Karpas-422 (cell line): Measurements from ENCODE around the gene TOMM5. TPM values are rescaled to one million over a fixed set of nuclear protein-coding genes. Genes with fewer than 3 reads are reported as not detected.

Experiments used
- DNase-seq: peaks from one replicate; pipeline ENCODE4 v3.0.0-alpha.2; 2015
- H2AFZ ChIP-seq: fragments of 200-600 bp; sonication (generic); 2 replicates; pipeline ENCODE4 v1.6.1; 2014; ENCODE audit warnings: antibody characterized with exemption, low read length, mixed read lengths
- H3K27ac ChIP-seq: fragments of 200-600 bp; sonication (generic); 2 replicates; pipeline ENCODE4 v1.5.1; 2014; ENCODE audit warnings: mild to moderate bottlenecking, low read length, moderate library complexity
- H3K27me3 ChIP-seq: fragments of 200-600 bp; sonication (generic); 2 replicates; pipeline ENCODE4 v1.6.1; 2014; ENCODE audit warnings: low read length, mixed read lengths
- H3K36me3 ChIP-seq: fragments of 200-600 bp; sonication (generic); 2 replicates; pipeline ENCODE4 v1.6.1; 2014; ENCODE audit warnings: low read length, mixed read lengths; ENCODE audit not compliant: insufficient read depth
- H3K4me1 ChIP-seq: fragments of 200-600 bp; sonication (generic); 2 replicates; pipeline ENCODE4 v1.6.1; 2014; ENCODE audit warnings: mild to moderate bottlenecking, low read length, mixed read lengths
- H3K4me2 ChIP-seq: fragments of 200-600 bp; sonication (generic); 2 replicates; pipeline ENCODE4 v1.6.1; 2014; ENCODE audit warnings: low read length, low read depth, mild to moderate bottlenecking; ENCODE audit not compliant: poor library complexity, severe bottlenecking
- H3K4me3 ChIP-seq: fragments of 200-600 bp; sonication (generic); 2 replicates; pipeline ENCODE4 v1.5.1; 2014; ENCODE audit warnings: mild to moderate bottlenecking, antibody characterized with exemption, low read length, mixed read lengths
- H3K79me2 ChIP-seq: fragments of 200-600 bp; sonication (generic); 2 replicates; pipeline ENCODE4 v1.6.1; 2014; ENCODE audit warnings: mild to moderate bottlenecking, low read length, mixed read lengths
- H3K9ac ChIP-seq: fragments of 200-600 bp; sonication (generic); 2 replicates; pipeline ENCODE4 v1.6.0; 2014; ENCODE audit warnings: low read length
- H3K9me2 ChIP-seq: fragments of 200-600 bp; sonication (generic), shearing (Covaris generic); replicated peaks from 2 replicates; pipeline ENCODE4 v1.6.0; 2014; ENCODE audit warnings: mild to moderate bottlenecking, low read length, moderate library complexity; ENCODE audit not compliant: insufficient read depth
- H3K9me3 ChIP-seq: fragments of 300-700, 200-600 bp; sonication (generic); 2 replicates; pipeline ENCODE4 v1.6.1; 2014; ENCODE audit warnings: low read length, mixed read lengths
- H4K20me1 ChIP-seq: fragments of 200-600 bp; sonication (generic); 2 replicates; pipeline ENCODE4 v1.6.1; 2014; ENCODE audit warnings: mild to moderate bottlenecking, antibody characterized with exemption, low read length, low read depth; ENCODE audit not compliant: insufficient read depth
- total RNA-seq: library from RNA; depleted of rRNA; stranded (reverse); fragments of >200 nt; shearing (Covaris generic); gene quantifications from 2 replicates; pipeline ENCODE4 v1.2.3, GENCODE V29; 2014; ENCODE audit warnings: low replicate concordance

Gene TOMM5
- total RNA-seq, 1 experiment from 2014 or later, result 265 TPM

DNA sequence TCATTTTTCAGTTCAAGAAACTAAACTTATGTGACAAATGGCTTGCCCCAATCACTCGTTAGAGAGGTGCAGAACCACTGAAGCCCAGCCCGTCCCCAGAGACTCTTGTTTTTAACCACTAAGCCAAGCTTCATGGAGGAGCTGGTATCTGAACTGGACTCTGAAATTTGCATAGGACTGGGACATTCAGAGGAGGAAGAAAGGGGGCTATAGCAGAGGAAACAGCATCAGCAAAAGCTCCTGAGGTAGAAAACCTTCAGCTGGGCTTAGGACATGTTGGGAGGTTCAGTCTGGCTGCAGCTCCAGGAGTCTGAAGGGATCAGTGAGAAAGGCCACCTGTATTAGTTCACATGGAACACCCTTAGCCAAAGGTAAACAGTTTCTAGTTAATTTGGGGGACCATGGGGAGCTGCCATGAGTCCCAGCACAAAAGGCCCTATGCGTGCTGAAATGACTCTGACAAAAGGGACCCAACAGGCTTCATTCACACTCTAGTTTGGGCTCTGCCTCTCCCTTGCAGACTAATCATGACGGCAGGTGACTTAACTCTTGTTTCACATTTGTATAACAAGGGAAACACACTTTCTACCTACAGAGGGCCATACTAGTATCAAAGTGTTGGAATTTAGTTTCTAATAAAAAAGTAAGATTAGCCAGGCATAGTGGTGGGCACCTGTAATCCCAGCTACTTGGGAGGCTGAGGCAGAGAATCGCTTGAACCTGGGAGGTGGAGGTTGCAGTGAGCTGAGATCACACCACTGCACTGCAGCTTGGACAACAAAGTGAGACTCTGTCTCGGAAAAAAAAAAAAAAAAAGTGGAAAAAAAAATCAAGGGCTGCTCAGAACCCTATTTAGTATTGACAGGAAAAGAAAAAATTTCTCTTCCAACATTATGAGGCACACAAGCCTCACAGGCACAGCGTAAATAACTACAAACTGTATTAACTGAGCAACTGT lies 26.5 kb downstream of the TOMM5 start:
- Histone ChIP-seq H3K9me3 (peaks cover 16% of the 10 kb centered on the region), H3K79me2 (peaks cover 44% of the 10 kb centered on the region), H3K9me2 (no peaks in the 10 kb centered on the region), H3K4me1 (peaks cover 55% of the 10 kb centered on the region), H3K4me2 (peak overlapping the region; percentile 58), H3K27me3 (no peaks in the 10 kb centered on the region), H3K27ac (peak overlapping the region; percentile 59), H2AFZ (no peak overlapping the region), H3K9ac (no peak overlapping the region), H3K36me3 (peaks cover 21% of the 10 kb centered on the region), H3K4me3 (peak overlapping the region; percentile 22), H4K20me1 (no peaks in the 10 kb centered on the region)
- DNase-seq, result peak; percentile 68

- Histone ChIP-seq H3K4me1 (peaks cover 59% of the 10 kb centered on the region), H3K9me3 (peaks cover 16% of the 10 kb centered on the region), H3K9ac (no peak overlapping the region), H3K4me2 (no peak overlapping the region), H3K27me3 (no peaks in the 10 kb centered on the region), H3K4me3 (peak overlapping the region; percentile 22; the same call in 1 of the 2 replicates), H3K36me3 (peaks cover 21% of the 10 kb centered on the region), H3K27ac (peak overlapping the region; percentile 59; the same call in 1 of the 2 replicates), H3K9me2 (no peaks in the 10 kb centered on the region), H2AFZ (no peak overlapping the region), H3K79me2 (peaks cover 42% of the 10 kb centered on the region), H4K20me1 (no peaks in the 10 kb centered on the region)
- no peak for DNase-seq
Measured at GRCh38 chr9:37564916-37565315, 27.5 kb downstream of the TOMM5 start.

DNA sequence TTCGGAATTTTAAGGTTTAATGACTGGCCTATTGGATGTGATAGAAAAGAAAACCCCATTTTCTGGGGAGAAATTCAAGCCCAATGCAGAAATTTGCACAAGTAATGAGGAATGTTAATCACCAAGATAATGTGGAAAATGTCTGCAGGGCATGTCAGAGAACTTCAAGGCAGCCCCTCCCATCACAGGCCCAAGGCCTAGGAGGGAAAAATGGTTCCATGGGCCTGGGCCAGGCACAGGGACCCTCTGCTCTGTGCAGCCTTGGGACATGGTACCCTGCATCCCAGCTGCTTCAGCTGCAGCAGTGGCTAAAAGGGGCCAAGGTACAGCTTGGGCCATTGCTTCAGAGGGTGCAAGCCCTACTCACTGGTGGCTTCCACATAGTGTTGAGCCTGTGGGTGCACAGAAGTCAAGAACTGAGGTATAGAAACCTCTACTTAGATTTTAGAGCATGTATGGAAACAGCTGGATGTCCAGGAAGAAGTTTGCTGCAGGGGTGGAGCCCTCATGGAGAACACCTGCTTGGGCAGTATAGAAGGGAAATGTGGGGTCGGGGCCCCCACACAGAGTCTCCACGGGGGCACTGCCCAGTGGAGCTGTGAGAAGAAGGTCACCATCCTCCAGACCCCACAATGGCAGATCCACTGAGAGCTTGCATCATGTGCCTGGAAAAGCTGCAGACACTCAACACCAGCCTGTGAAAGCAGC lies 28.4 kb downstream of the TOMM5 start:
- peak overlapping the region; percentile 80 for H3K27ac ChIP-seq
- peaks cover 21% of the 10 kb centered on the region for H3K36me3 ChIP-seq
- DNase-seq, result no peak
- no peaks in the 10 kb centered on the region for H3K9me2 ChIP-seq
- no peak overlapping the region for H2AFZ ChIP-seq
- peaks cover 44% of the 10 kb centered on the region for H3K79me2 ChIP-seq
- no peak overlapping the region for H3K9ac ChIP-seq
- no peak overlapping the region; the same call in 1 of the 2 replicates for H3K4me3 ChIP-seq
- peaks cover 16% of the 10 kb centered on the region for H3K9me3 ChIP-seq
- no peaks in the 10 kb centered on the region for H4K20me1 ChIP-seq
- H3K27me3 ChIP-seq, result no peaks in the 10 kb centered on the region
- H3K4me1 ChIP-seq, result peaks cover 68% of the 10 kb centered on the region
- H3K4me2 ChIP-seq, result no peak overlapping the region

- H3K9me3 ChIP-seq, result peaks cover 16% of the 10 kb centered on the region
- no peaks in the 10 kb centered on the region for H4K20me1 ChIP-seq
- peak overlapping the region; percentile 73 for H3K4me2 ChIP-seq
- peak overlapping the region; percentile 34; the same call in 1 of the 2 replicates for H3K4me3 ChIP-seq
- 0 out of 2 replicates have a peak overlapping the region, but pooled peaks have one; percentile 0 for H3K9ac ChIP-seq
- no peaks in the 10 kb centered on the region for H3K9me2 ChIP-seq
- no peak overlapping the region for H2AFZ ChIP-seq
- no peak for DNase-seq
- peak overlapping the region; percentile 80 for H3K27ac ChIP-seq
- no peaks in the 10 kb centered on the region for H3K27me3 ChIP-seq
- H3K36me3 ChIP-seq, result peaks cover 15% of the 10 kb centered on the region
- peaks cover 67% of the 10 kb centered on the region for H3K4me1 ChIP-seq
- peaks cover 44% of the 10 kb centered on the region for H3K79me2 ChIP-seq
Measured at GRCh38 chr9:37562826-37563225, 29.6 kb downstream of the TOMM5 start.

DNA sequence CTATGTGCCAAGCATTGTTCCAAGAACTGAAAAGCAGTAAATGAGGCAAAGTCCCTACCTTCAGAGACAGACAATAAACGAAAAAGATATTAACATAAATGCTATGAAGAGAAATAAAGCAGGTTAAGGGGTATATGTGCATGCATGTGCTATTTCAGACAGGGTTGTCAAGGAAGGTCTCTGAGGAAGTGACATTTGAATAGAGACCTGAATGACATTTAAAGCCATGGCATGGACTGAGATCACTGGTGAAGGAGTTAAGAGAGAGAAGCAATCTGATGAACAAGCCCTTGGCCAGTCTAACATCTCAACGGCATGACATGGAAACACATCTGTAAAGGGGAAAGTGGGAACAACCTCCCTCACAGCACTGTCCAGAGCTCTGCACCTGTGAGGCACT lies 30.7 kb downstream of the TOMM5 start:
- no peak overlapping the region for H2AFZ ChIP-seq
- no peaks in the 10 kb centered on the region for H3K9me2 ChIP-seq
- H4K20me1 ChIP-seq, result no peaks in the 10 kb centered on the region
- H3K27ac ChIP-seq, result peak overlapping the region; percentile 80
- peak; percentile 71 for DNase-seq
- H3K4me1 ChIP-seq, result peaks cover 56% of the 10 kb centered on the region
- H3K36me3 ChIP-seq, result peaks cover 15% of the 10 kb centered on the region
- peaks cover 45% of the 10 kb centered on the region for H3K79me2 ChIP-seq
- H3K9ac ChIP-seq, result peak overlapping the region; percentile 43
- peak overlapping the region; percentile 73 for H3K4me2 ChIP-seq
- H3K4me3 ChIP-seq, result peak overlapping the region; percentile 34; the same call in 1 of the 2 replicates
- peaks cover 16% of the 10 kb centered on the region for H3K9me3 ChIP-seq
- no peaks in the 10 kb centered on the region for H3K27me3 ChIP-seq

DNA sequence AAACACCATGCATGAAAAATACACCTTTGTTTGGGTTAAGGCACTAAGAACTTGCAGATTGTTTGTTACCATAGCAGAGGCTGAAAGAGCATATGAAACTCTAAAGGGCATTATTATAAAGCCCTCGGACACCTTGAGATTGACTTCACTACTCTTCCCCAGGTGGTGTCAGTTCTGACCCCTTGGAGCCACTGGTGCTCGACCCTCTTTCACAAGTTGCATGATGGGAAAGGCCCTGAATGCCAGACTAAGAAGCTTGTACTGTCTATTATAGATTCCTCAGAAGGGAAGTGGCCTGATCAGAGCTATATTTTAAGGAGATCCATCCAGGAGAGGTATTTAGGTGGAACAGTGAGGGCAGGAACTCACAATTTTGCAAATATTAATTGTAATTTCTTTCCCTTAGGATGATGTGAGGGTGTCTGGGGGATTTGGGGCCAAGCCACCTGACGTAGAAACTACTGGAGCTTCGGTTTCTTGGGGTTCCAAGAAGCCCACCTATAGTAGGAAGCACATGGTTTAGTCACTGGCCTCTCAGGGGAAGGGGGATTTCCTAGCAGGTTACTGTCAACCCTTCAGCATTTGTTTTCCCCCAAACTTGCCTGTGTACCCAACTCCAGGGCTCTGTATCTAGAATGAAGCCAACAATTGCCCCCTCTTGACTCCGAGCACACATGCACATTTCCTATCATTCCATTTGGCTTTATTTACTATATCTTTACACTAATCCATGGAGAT lies 32.4 kb downstream of the TOMM5 start:
- peaks cover 40% of the 10 kb centered on the region for H3K4me1 ChIP-seq
- H3K36me3 ChIP-seq, result peaks cover 9% of the 10 kb centered on the region
- no peak overlapping the region for H3K4me2 ChIP-seq
- no peaks in the 10 kb centered on the region for H4K20me1 ChIP-seq
- no peak for DNase-seq
- H3K9ac ChIP-seq, result no peak overlapping the region
- no peaks in the 10 kb centered on the region for H3K27me3 ChIP-seq
- H3K4me3 ChIP-seq, result no peak overlapping the region
- H3K27ac ChIP-seq, result no peak overlapping the region
- no peaks in the 10 kb centered on the region for H3K9me2 ChIP-seq
- H3K79me2 ChIP-seq, result peaks cover 35% of the 10 kb centered on the region
- peaks cover 10% of the 10 kb centered on the region for H3K9me3 ChIP-seq
- H2AFZ ChIP-seq, result no peak overlapping the region

DNA sequence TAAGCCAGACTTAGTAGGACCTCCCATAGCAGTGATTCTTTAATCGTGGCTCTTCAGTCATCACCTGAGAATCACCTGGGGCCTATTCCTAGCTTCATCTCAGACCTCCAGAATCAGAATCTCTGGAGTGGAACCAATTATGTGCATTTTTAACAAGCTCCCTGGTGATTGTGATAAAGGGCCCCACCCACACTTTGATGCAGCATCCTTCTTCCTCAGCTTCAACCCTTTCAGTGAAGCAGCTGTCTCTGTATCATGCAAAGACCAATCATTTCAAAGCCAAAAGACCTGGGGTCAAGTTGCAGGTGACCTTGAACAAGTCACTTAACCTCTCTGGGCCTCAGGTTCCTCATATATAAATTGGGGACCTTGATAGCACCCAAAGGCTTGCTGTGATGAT lies 33.3 kb downstream of the TOMM5 start:
- Histone ChIP-seq H3K9me3 (peaks cover 2% of the 10 kb centered on the region; the same call in 1 of the 2 replicates), H3K4me3 (no peak overlapping the region), H4K20me1 (no peaks in the 10 kb centered on the region), H3K79me2 (peaks cover 30% of the 10 kb centered on the region), H3K36me3 (no peaks in the 10 kb centered on the region; the same call in 1 of the 2 replicates), H3K9ac (no peak overlapping the region), H3K27me3 (no peaks in the 10 kb centered on the region), H3K9me2 (no peaks in the 10 kb centered on the region), H3K4me2 (no peak overlapping the region), H2AFZ (no peak overlapping the region), H3K4me1 (peaks cover 40% of the 10 kb centered on the region), H3K27ac (no peak overlapping the region)
- DNase-seq, result no peak
